PC-3 (cell line): ENCODE results near the gene AP3B1. TPM values are rescaled to one million over a fixed set of nuclear protein-coding genes. Genes with fewer than 3 reads are reported as not detected.
"Not testable (repeated sequence)": the region's sequence is repeated elsewhere in the genome, so short reads cannot be mapped to it uniquely, and the experiment has no call there.

Experiments
- ATAC-seq: fragments of 200-7000 bp; cut with Tn5 transposase; 2 replicates; pipeline ENCODE4 v1.9.1; 2020; ENCODE audit warnings: mild to moderate bottlenecking, moderate library complexity
- BruUV-seq: library from RNA; stranded (reverse); fragments of 400-500 nt; replicated peaks from 2 replicates; lab custom pipeline; 2021; lab: Mats Ljungman, UMichigan
- CTCF ChIA-PET: fragments of 300-600 bp; sonication (Branson Sonifier 250); formaldehyde crosslinking; loops from one replicate; lab custom pipeline; 2022; ENCODE audit warnings: antibody characterized with exemption; lab: Charles Lee
- POLR2A ChIA-PET: fragments of 300-600 bp; sonication (Branson Sonifier 250); formaldehyde crosslinking; loops from one replicate; lab custom pipeline; 2022; ENCODE audit warnings: antibody characterized with exemption; ENCODE audit not compliant: unreplicated experiment; lab: Charles Lee
- DNase-seq: peaks from one replicate; pipeline ENCODE4 v3.0.0-alpha.2; 2015
- H2AFZ ChIP-seq: fragments of 300-600 bp; sonication (generic); 2 replicates; pipeline ENCODE4 v1.6.0; 2016; ENCODE audit warnings: antibody characterized with exemption, low read length
- H3F3A ChIP-seq: fragments of 300-600 bp; sonication (generic); one replicate; pipeline ENCODE4 v1.6.0; 2017; ENCODE audit warnings: antibody characterized with exemption, low read length, control low read depth, mild to moderate bottlenecking; ENCODE audit not compliant: unreplicated experiment
- H3K27ac ChIP-seq: fragments of 300-600 bp; sonication (generic); 2 replicates; pipeline ENCODE4 v1.5.1; 2016; ENCODE audit warnings: mild to moderate bottlenecking, low read length
- H3K27me3 ChIP-seq: fragments of 300-600 bp; sonication (generic); 2 replicates; pipeline ENCODE4 v1.6.1; 2016; ENCODE audit warnings: low read length, mixed read lengths
- H3K36me3 ChIP-seq: fragments of 300-600 bp; sonication (generic); 2 replicates; pipeline ENCODE4 v1.6.1; 2016; ENCODE audit warnings: low read depth, mixed run types, low read length, mixed read lengths
- H3K4me1 ChIP-seq: fragments of 300-600 bp; sonication (generic); 2 replicates; pipeline ENCODE4 v1.5.1; 2016; ENCODE audit warnings: low read length; ENCODE audit not compliant: insufficient read depth
- H3K4me2 ChIP-seq: fragments of 300-600 bp; sonication (generic); 2 replicates; pipeline ENCODE4 v1.6.0; 2016; ENCODE audit warnings: low read length
- H3K4me3 ChIP-seq: fragments of 300-600 bp; sonication (generic); 2 replicates; pipeline ENCODE4 v1.5.1; 2016; ENCODE audit warnings: mild to moderate bottlenecking, low read length, mixed read lengths
- H3K79me2 ChIP-seq: fragments of 300-600 bp; sonication (generic); 2 replicates; pipeline ENCODE4 v1.6.1; 2017; ENCODE audit warnings: low read length, mixed read lengths
- H3K9ac ChIP-seq: fragments of 300-600 bp; sonication (generic); 2 replicates; pipeline ENCODE4 v1.6.0; 2016; ENCODE audit warnings: mild to moderate bottlenecking, low read length
- H3K9me2 ChIP-seq: fragments of 300-600 bp; sonication (generic); replicated peaks from 2 replicates; pipeline ENCODE4 v1.6.1; 2016; ENCODE audit warnings: mixed run types, low read length, mixed read lengths
- H3K9me3 ChIP-seq: fragments of 300-600 bp; sonication (generic); 2 replicates; pipeline ENCODE4 v1.6.1; 2016; ENCODE audit warnings: low read length, mixed read lengths
- H4K20me1 ChIP-seq: fragments of 300-600 bp; sonication (generic); 2 replicates; pipeline ENCODE4 v1.6.1; 2016; ENCODE audit warnings: low read length, mixed read lengths
- CTCF ChIP-seq: fragments of 300-600 bp; sonication (generic); conservative IDR thresholded peaks from 2 replicates; pipeline ENCODE4 v1.5.1; 2017; ENCODE audit warnings: antibody characterized with exemption, low read depth, mild to moderate bottlenecking, low read length
- EZH2 ChIP-seq: fragments of 300-600 bp; sonication (generic); IDR thresholded peaks from one replicate; pipeline ENCODE4 v1.6.1; 2017; ENCODE audit warnings: antibody characterized with exemption, mild to moderate bottlenecking, low read length; ENCODE audit not compliant: unreplicated experiment
- EZH2phosphoT487 ChIP-seq: fragments of 300-600 bp; sonication (generic); IDR thresholded peaks from 2 replicates; pipeline ENCODE4 v1.6.1; 2018; ENCODE audit warnings: mild to moderate bottlenecking, antibody characterized with exemption, low read length, borderline replicate concordance
- intact Hi-C: fragments of 100-400 bp; cut with micrococcal nuclease; formaldehyde crosslinking; loops from 2 replicates; pipeline ENCODE4 v1.9.0; 2023
- total RNA-seq: library from RNA; depleted of rRNA; stranded (reverse); fragments of >200 nt; gene quantifications from 2 replicates; pipeline ENCODE4 v1.2.3, GENCODE V29; 2014

Gene AP3B1
- total RNA-seq, 1 experiment from 2014 or later = 25.7 TPM

- TF ChIP-seq CTCF = no peak
- TF ChIP-seq EZH2 = no peak
- TF ChIP-seq EZH2phosphoT487 = no peak
- H3K4me1 ChIP-seq = no peaks in the 10 kb centered on the region
- ChIA-PET CTCF (no interaction called here), POLR2A (no interaction called here)
- DNase-seq (no peak), ATAC-seq (no peak)
- no peaks in the 10 kb centered on the region for H3K9me2 ChIP-seq
- no peaks in the 10 kb centered on the region for H3K27me3 ChIP-seq
- no peak overlapping the region for H3K4me3 ChIP-seq
- intact Hi-C loops = no loop called here
- no peaks in the 10 kb centered on the region for H3K36me3 ChIP-seq
- H3K4me2 ChIP-seq = no peak overlapping the region
- no peak overlapping the region for H2AFZ ChIP-seq
- no peaks in the 10 kb centered on the region for H3K9me3 ChIP-seq
- H3K9ac ChIP-seq = no peak overlapping the region
- H3F3A ChIP-seq = no peaks in the 10 kb centered on the region
- H3K27ac ChIP-seq = no peak overlapping the region
- H4K20me1 ChIP-seq = no peaks in the 10 kb centered on the region
- no TSS peak for BruUV-seq
- no peaks in the 10 kb centered on the region for H3K79me2 ChIP-seq
These were observed 218.1 kb downstream of the AP3B1 start for GRCh38 chr5:78076351-78076750.

GRCh38 chr5:78075301-78075700 is 219.2 kb downstream of the AP3B1 start:
- Histone ChIP-seq H3K27me3 (no peaks in the 10 kb centered on the region), H3K4me3 (no peak overlapping the region), H3K27ac (no peak overlapping the region), H2AFZ (no peak overlapping the region), H3K36me3 (no peaks in the 10 kb centered on the region), H3K4me2 (no peak overlapping the region), H3K79me2 (no peaks in the 10 kb centered on the region), H4K20me1 (no peaks in the 10 kb centered on the region), H3F3A (no peaks in the 10 kb centered on the region), H3K9me2 (no peaks in the 10 kb centered on the region), H3K4me1 (no peaks in the 10 kb centered on the region), H3K9me3 (no peaks in the 10 kb centered on the region), H3K9ac (no peak overlapping the region)
- intact Hi-C loops = no loop called here
- no TSS peak for BruUV-seq
- CTCF ChIA-PET = no interaction called here
- no peak for DNase-seq
- TF ChIP-seq EZH2phosphoT487 (no peak), CTCF (no peak), EZH2 (no peak)
- no peak for ATAC-seq
- POLR2A ChIA-PET = no interaction called here

- H3K27ac ChIP-seq, H4K20me1 ChIP-seq, H3K4me1 ChIP-seq, H3K4me2 ChIP-seq, H3F3A ChIP-seq, H3K4me3 ChIP-seq, BruUV-seq, intact Hi-C loops, H3K9ac ChIP-seq, H3K9me2 ChIP-seq, H3K36me3 ChIP-seq, ATAC-seq, H3K9me3 ChIP-seq, H2AFZ ChIP-seq, CTCF ChIA-PET, DNase-seq, H3K27me3 ChIP-seq, H3K79me2 ChIP-seq: not testable (repeated sequence)
- POLR2A ChIA-PET = interaction anchor here (0.6 kb wide), 1 partner anchor 90 kb away, joined by 3 read pairs; no protein-coding TSS in a partner anchor
These were observed 223.8 kb downstream of the AP3B1 start for GRCh38 chr5:78070691-78071090.

GRCh38 chr5:78067581-78067980 is 226.9 kb downstream of the AP3B1 start:
- H3K36me3 ChIP-seq, H4K20me1 ChIP-seq, DNase-seq, ATAC-seq, intact Hi-C loops, H3K4me1 ChIP-seq, H3K27me3 ChIP-seq, CTCF ChIA-PET, POLR2A ChIA-PET, H3F3A ChIP-seq, H3K9me2 ChIP-seq, H2AFZ ChIP-seq, H3K4me3 ChIP-seq, H3K79me2 ChIP-seq, BruUV-seq, H3K27ac ChIP-seq, H3K9ac ChIP-seq, H3K4me2 ChIP-seq, H3K9me3 ChIP-seq: not testable (repeated sequence)

- H3K79me2 ChIP-seq, intact Hi-C loops, POLR2A ChIA-PET, H4K20me1 ChIP-seq, H3K9ac ChIP-seq, H3K27ac ChIP-seq, H3K4me2 ChIP-seq, H3K4me3 ChIP-seq, BruUV-seq, H3K27me3 ChIP-seq, CTCF ChIA-PET, H3K36me3 ChIP-seq, H3K9me3 ChIP-seq, ATAC-seq, H2AFZ ChIP-seq, H3K4me1 ChIP-seq, DNase-seq, H3F3A ChIP-seq, H3K9me2 ChIP-seq: not testable (repeated sequence)
These were observed 227.8 kb downstream of the AP3B1 start for GRCh38 chr5:78066722-78067121.
